ENCODE data around the gene TSPYL1. TPM values are rescaled to one million over a fixed set of nuclear protein-coding genes. Genes with fewer than 3 reads are reported as not detected.
A peak's percentile ranks its signal among the peaks of the same experiment; 100 is the strongest.

The TSPYL1 gene
- total and polyA plus RNA-seq, 8 donors: 2.9 to 77.1 (median 28.2) TPM

GRCh38 chr6:116246089-116246488 is 33.6 kb downstream of the TSPYL1 start:
- no peaks in the 10 kb centered on the region for H3K9me3 ChIP-seq
- WGBS, 5 donors: 71 to 91% (median 75%) methylated on average over 4 of the region's 4 CpGs
- no peak overlapping the region for H3K4me3 ChIP-seq
- no peak for TF ChIP-seq POLR2A (IDR thresholded peaks at IDR 0.05)
- TF ChIP-seq EP300 (IDR thresholded peaks at IDR 0.05): no peak
- TF ChIP-seq POLR2AphosphoS5 (IDR thresholded peaks at IDR 0.05): no peak
- no peak for TF ChIP-seq CTCF (IDR thresholded peaks at IDR 0.05)
- H3K36me3 ChIP-seq: peaks cover 0 to 5% (median 2%) of the 10 kb centered on the region in 4 donors
- intact Hi-C loops (cut with DNase I; ENCODE audit: low total_unique reads): no loop called here
- H3K27ac ChIP-seq: no peak overlapping the region
- DNase-seq: no peak
- no peaks in the 10 kb centered on the region for H3K27me3 ChIP-seq
- H3K4me1 ChIP-seq: peaks cover 12 to 38% (median 22%) of the 10 kb centered on the region in 4 donors

DNA sequence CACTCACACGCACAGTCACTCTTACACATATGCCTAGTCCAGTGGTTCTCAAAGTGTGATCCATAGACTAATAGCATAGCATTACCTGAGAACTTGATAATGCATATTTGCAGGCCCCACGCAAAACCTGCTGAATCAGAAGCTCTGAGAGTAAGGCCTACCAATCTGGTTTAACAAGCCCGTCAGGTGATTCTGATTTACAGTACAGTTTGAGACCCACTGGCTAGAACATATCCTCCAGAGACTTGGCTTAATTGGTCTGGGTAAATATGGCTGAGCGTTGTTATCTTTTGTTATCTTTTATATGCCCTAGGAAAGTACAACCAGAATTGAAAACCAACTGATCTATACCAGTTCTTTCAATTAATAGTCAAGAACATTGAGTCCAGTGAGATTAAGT is 35.4 kb downstream of the TSPYL1 start:
- H3K9me3 ChIP-seq: no peaks in the 10 kb centered on the region
- WGBS, 5 donors: 45 to 75% (median 54%) methylated on average over 4 of the region's 4 CpGs
- H3K36me3 ChIP-seq: peaks cover 0 to 14% (median 9%) of the 10 kb centered on the region in 4 donors
- intact Hi-C loops (cut with DNase I; ENCODE audit: low total_unique reads): no loop called here
- no peaks in the 10 kb centered on the region for H3K27me3 ChIP-seq
- no peak for TF ChIP-seq EP300 (IDR thresholded peaks at IDR 0.05)
- no peak for TF ChIP-seq POLR2A (IDR thresholded peaks at IDR 0.05)
- no peak for TF ChIP-seq CTCF (IDR thresholded peaks at IDR 0.05)
- TF ChIP-seq POLR2AphosphoS5 (IDR thresholded peaks at IDR 0.05): no peak
- H3K4me3 ChIP-seq: no peak overlapping the region
- H3K27ac ChIP-seq: no peak overlapping the region
- DNase-seq: peak; percentile 40 to 53
- H3K4me1 ChIP-seq: peaks cover 0 to 20% (median 8%) of the 10 kb centered on the region in 4 donors

- intact Hi-C loops (cut with DNase I; ENCODE audit: low total_unique reads): no loop called here
- no peak for TF ChIP-seq CTCF (IDR thresholded peaks at IDR 0.05)
- no peak for TF ChIP-seq POLR2A (IDR thresholded peaks at IDR 0.05)
- no peak for TF ChIP-seq POLR2AphosphoS5 (IDR thresholded peaks at IDR 0.05)
- no peak for TF ChIP-seq EP300 (IDR thresholded peaks at IDR 0.05)
- no peak overlapping the region for H3K4me3 ChIP-seq
- 95 to 100% (median 96%) methylated on average over 1 of the region's 1 CpG for WGBS, 5 donors
- H3K27me3 ChIP-seq: no peaks in the 10 kb centered on the region
- H3K27ac ChIP-seq: no peak overlapping the region
- H3K9me3 ChIP-seq: no peaks in the 10 kb centered on the region
- H3K4me1 ChIP-seq: no peaks in the 10 kb centered on the region
- DNase-seq: no peak
- H3K36me3 ChIP-seq: peaks cover 4 to 40% (median 33%) of the 10 kb centered on the region in 4 donors
These were observed 39.9 kb downstream of the TSPYL1 start for GRCh38 chr6:116239856-116240255.

DNA sequence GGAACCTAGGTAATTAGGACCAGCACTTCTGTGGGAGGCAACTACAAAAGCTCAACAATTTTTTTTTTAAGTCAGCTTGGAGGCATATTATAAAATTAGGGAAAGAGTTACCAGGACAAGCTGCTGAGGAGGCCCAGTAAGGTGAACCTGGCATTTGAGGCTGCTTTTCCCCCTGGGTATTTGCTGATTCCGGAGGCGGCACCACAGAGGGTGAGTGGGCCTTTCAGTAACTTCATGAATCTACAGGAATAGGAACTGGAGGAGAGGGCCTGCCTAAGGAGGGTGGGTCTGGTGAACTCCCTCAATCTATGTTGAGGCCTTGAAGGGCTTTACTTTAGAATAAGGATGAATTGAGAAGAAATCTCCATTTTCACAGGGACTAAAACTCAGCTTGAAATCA is 40.5 kb downstream of the TSPYL1 start:
- H3K9me3 ChIP-seq: no peaks in the 10 kb centered on the region
- H3K4me1 ChIP-seq: no peaks in the 10 kb centered on the region
- peaks cover 4 to 38% (median 32%) of the 10 kb centered on the region in 4 donors for H3K36me3 ChIP-seq
- H3K27me3 ChIP-seq: no peaks in the 10 kb centered on the region
- no peak for DNase-seq
- no peak overlapping the region for H3K4me3 ChIP-seq
- TF ChIP-seq POLR2A (IDR thresholded peaks at IDR 0.05) (no peak), EP300 (IDR thresholded peaks at IDR 0.05) (no peak), CTCF (IDR thresholded peaks at IDR 0.05) (no peak), POLR2AphosphoS5 (IDR thresholded peaks at IDR 0.05) (no peak)
- intact Hi-C loops (cut with DNase I; ENCODE audit: low total_unique reads): no loop called here
- 92 to 100% (median 98%) methylated on average over 2 of the region's 2 CpGs for WGBS, 5 donors
- no peak overlapping the region for H3K27ac ChIP-seq
